Activated CD8-positive, alpha-beta T cell treated with anti-CD3 and anti-CD28 coated beads, Interleukin-2, amount 10 ng/mL, durations not matched to agents 7 days and 5 days (primary cell): ENCODE data around the gene SH3RF3. TPM values are rescaled to one million over a fixed set of nuclear protein-coding genes. Genes with fewer than 3 reads are reported as not detected.

ENCODE experiments used
- ATAC-seq: fragments of 150-1000 bp; cut with Tn5 transposase; one replicate; pipeline ENCODE4 v1.10.0; 2021; ENCODE audit warnings: moderate library complexity
- CTCF ChIA-PET: fragments of 350-600 bp; sonication (Branson Sonifier 250); formaldehyde crosslinking; loops from one replicate; lab custom pipeline; 2021; ENCODE audit warnings: antibody characterized with exemption; lab: Charles Lee
- POLR2A ChIA-PET: fragments of 350-600 bp; sonication (Branson Sonifier 250); formaldehyde crosslinking; loops from one replicate; lab custom pipeline; 2021; ENCODE audit warnings: antibody characterized with exemption; lab: Charles Lee
- DNase-seq: peaks from one replicate; pipeline ENCODE4 v3.0.0-alpha.2; 2020
- H3K27ac Mint-ChIP-seq: one replicate; pipeline ENCODE4 v1.8.0; 2021; ENCODE audit warnings: mild to moderate bottlenecking, mixed read lengths
- H3K27me3 Mint-ChIP-seq: one replicate; pipeline ENCODE4 v1.8.0; 2021; ENCODE audit warnings: low read depth, mixed read lengths
- H3K36me3 Mint-ChIP-seq: one replicate; pipeline ENCODE4 v1.8.0; 2021; ENCODE audit warnings: low read depth, mixed read lengths
- H3K4me1 Mint-ChIP-seq: one replicate; pipeline ENCODE4 v1.8.0; 2021; ENCODE audit warnings: low read depth, mixed read lengths
- H3K4me3 Mint-ChIP-seq: one replicate; pipeline ENCODE4 v1.8.0; 2021; ENCODE audit warnings: mild to moderate bottlenecking, mixed read lengths
- H3K9me3 Mint-ChIP-seq: one replicate; pipeline ENCODE4 v1.8.0; 2022; ENCODE audit warnings: mixed read lengths; ENCODE audit not compliant: insufficient read depth
- total RNA-seq, 2 experiments: library from RNA; stranded (reverse); gene quantifications; one replicate each; pipeline ENCODE4 v1.2.3, GENCODE V29; 2021

SH3RF3 gene
- total RNA-seq, 2 experiments from 2014 or later, result 0.10 TPM; not detected in 1

GRCh38 chr2:109403841-109404201 lies 274.8 kb downstream of the SH3RF3 start:
- ChIA-PET POLR2A (no interaction called here), CTCF (no interaction called here)
- H3K9me3 Mint-ChIP-seq, result no peaks in the 10 kb centered on the region
- ATAC-seq (no peak), DNase-seq (no peak)
- peaks cover 16% of the 10 kb centered on the region for H3K4me1 Mint-ChIP-seq
- H3K36me3 Mint-ChIP-seq, result no peaks in the 10 kb centered on the region
- no peak overlapping the region for H3K27ac Mint-ChIP-seq
- no peak overlapping the region for H3K4me3 Mint-ChIP-seq
- no peaks in the 10 kb centered on the region for H3K27me3 Mint-ChIP-seq

- no peak overlapping the region for H3K4me3 Mint-ChIP-seq
- H3K9me3 Mint-ChIP-seq, result no peaks in the 10 kb centered on the region
- H3K27ac Mint-ChIP-seq, result no peak overlapping the region
- ATAC-seq (no peak), DNase-seq (no peak)
- H3K27me3 Mint-ChIP-seq, result no peaks in the 10 kb centered on the region
- ChIA-PET CTCF (no interaction called here), POLR2A (no interaction called here)
- H3K36me3 Mint-ChIP-seq, result no peaks in the 10 kb centered on the region
- peaks cover 16% of the 10 kb centered on the region for H3K4me1 Mint-ChIP-seq
These were observed 275.7 kb downstream of the SH3RF3 start for GRCh38 chr2:109404681-109405080.

GRCh38 chr2:109405873-109406272 lies 276.9 kb downstream of the SH3RF3 start:
- Mint-ChIP-seq H3K27ac (no peak overlapping the region), H3K4me1 (peaks cover 16% of the 10 kb centered on the region), H3K36me3 (no peaks in the 10 kb centered on the region), H3K27me3 (no peaks in the 10 kb centered on the region), H3K9me3 (no peaks in the 10 kb centered on the region), H3K4me3 (no peak overlapping the region)
- CTCF ChIA-PET, result interaction anchor here (0.9 kb wide), 1 partner anchor 11 kb away, joined by 4 read pairs; no protein-coding TSS in a partner anchor
- DNase-seq, result no peak
- ATAC-seq, result no peak
- POLR2A ChIA-PET, result no interaction called here

GRCh38 chr2:109406301-109406700 lies 277.3 kb downstream of the SH3RF3 start:
- ChIA-PET POLR2A (no interaction called here), CTCF (interaction anchor here (0.9 kb wide), 1 partner anchor 12 kb away, joined by 4 read pairs; no protein-coding TSS in a partner anchor)
- DNase-seq (no peak), ATAC-seq (no peak)
- Mint-ChIP-seq H3K4me3 (no peak overlapping the region), H3K4me1 (peaks cover 16% of the 10 kb centered on the region), H3K27ac (no peak overlapping the region), H3K9me3 (no peaks in the 10 kb centered on the region), H3K36me3 (no peaks in the 10 kb centered on the region), H3K27me3 (no peaks in the 10 kb centered on the region)

- Mint-ChIP-seq H3K27me3 (no peaks in the 10 kb centered on the region), H3K4me1 (peaks cover 16% of the 10 kb centered on the region), H3K27ac (no peak overlapping the region), H3K9me3 (no peaks in the 10 kb centered on the region), H3K36me3 (no peaks in the 10 kb centered on the region), H3K4me3 (no peak overlapping the region)
- CTCF ChIA-PET, result interaction anchor here (1.2 kb wide), 2 partner anchors 103 to 139 kb away, joined by 3 read pairs; no protein-coding TSS in a partner anchor
- POLR2A ChIA-PET, result no interaction called here
- ATAC-seq (no peak), DNase-seq (no peak)
These were observed 278.5 kb downstream of the SH3RF3 start for GRCh38 chr2:109407276-109408042.

- no peaks in the 10 kb centered on the region for H3K9me3 Mint-ChIP-seq
- no peak for DNase-seq
- ChIA-PET CTCF (interaction anchor here (1.2 kb wide), 2 partner anchors 102 to 138 kb away, joined by 3 read pairs; no protein-coding TSS in a partner anchor), POLR2A (no interaction called here)
- no peak overlapping the region for H3K4me3 Mint-ChIP-seq
- no peaks in the 10 kb centered on the region for H3K27me3 Mint-ChIP-seq
- H3K27ac Mint-ChIP-seq, result no peak overlapping the region
- no peak for ATAC-seq
- no peaks in the 10 kb centered on the region for H3K36me3 Mint-ChIP-seq
- peaks cover 11% of the 10 kb centered on the region for H3K4me1 Mint-ChIP-seq
These were observed 279.0 kb downstream of the SH3RF3 start for GRCh38 chr2:109408043-109408335.

- Mint-ChIP-seq H3K9me3 (no peaks in the 10 kb centered on the region), H3K36me3 (no peaks in the 10 kb centered on the region), H3K4me3 (no peak overlapping the region), H3K27ac (no peak overlapping the region), H3K4me1 (no peaks in the 10 kb centered on the region), H3K27me3 (no peaks in the 10 kb centered on the region)
- ATAC-seq (no peak), DNase-seq (no peak)
- CTCF ChIA-PET, result interaction anchor here (0.9 kb wide), 1 partner anchor 12 kb away, joined by 3 read pairs; no protein-coding TSS in a partner anchor
- POLR2A ChIA-PET, result no interaction called here
These were observed 280.5 kb downstream of the SH3RF3 start for GRCh38 chr2:109409321-109410038.

GRCh38 chr2:109410039-109410815 lies 281.2 kb downstream of the SH3RF3 start:
- H3K36me3 Mint-ChIP-seq, result no peaks in the 10 kb centered on the region
- CTCF ChIA-PET, result no interaction called here

GRCh38 chr2:109411640-109412325 lies 282.8 kb downstream of the SH3RF3 start:
- DNase-seq (no peak), ATAC-seq (no peak)
- Mint-ChIP-seq H3K9me3 (no peaks in the 10 kb centered on the region), H3K4me1 (no peaks in the 10 kb centered on the region), H3K27me3 (no peaks in the 10 kb centered on the region), H3K36me3 (no peaks in the 10 kb centered on the region), H3K4me3 (no peak overlapping the region), H3K27ac (no peak overlapping the region)
- ChIA-PET POLR2A (no interaction called here), CTCF (no interaction called here)

More at GRCh38 chr2:109410039-109410815, 281.2 kb downstream of the SH3RF3 start:
- ATAC-seq (no peak), DNase-seq (no peak)
- H3K9me3 Mint-ChIP-seq, result no peaks in the 10 kb centered on the region
- H3K27me3 Mint-ChIP-seq, result no peaks in the 10 kb centered on the region
- POLR2A ChIA-PET, result no interaction called here
- no peak overlapping the region for H3K4me3 Mint-ChIP-seq
- H3K27ac Mint-ChIP-seq, result no peak overlapping the region
- no peaks in the 10 kb centered on the region for H3K4me1 Mint-ChIP-seq

GRCh38 chr2:109415581-109416013 lies 286.6 kb downstream of the SH3RF3 start:
- Mint-ChIP-seq H3K27ac (no peak overlapping the region), H3K9me3 (no peaks in the 10 kb centered on the region), H3K27me3 (peaks cover 2% of the 10 kb centered on the region), H3K4me3 (no peak overlapping the region), H3K36me3 (no peaks in the 10 kb centered on the region), H3K4me1 (no peaks in the 10 kb centered on the region)
- ChIA-PET POLR2A (no interaction called here), CTCF (no interaction called here)
- ATAC-seq (no peak), DNase-seq (no peak)

GRCh38 chr2:109417701-109418335 lies 288.8 kb downstream of the SH3RF3 start:
- H3K27me3 Mint-ChIP-seq, result peaks cover 2% of the 10 kb centered on the region
- H3K27ac Mint-ChIP-seq, result no peak overlapping the region
- no peaks in the 10 kb centered on the region for H3K9me3 Mint-ChIP-seq
- ChIA-PET CTCF (no interaction called here), POLR2A (no interaction called here)
- no peaks in the 10 kb centered on the region for H3K36me3 Mint-ChIP-seq
- DNase-seq, result no peak
- H3K4me1 Mint-ChIP-seq, result no peaks in the 10 kb centered on the region
- no peak overlapping the region for H3K4me3 Mint-ChIP-seq
- ATAC-seq, result no peak
